GM10847 (cell line): ENCODE measurements around the gene ZNF142.

Experiments
- POLR2A ChIP-seq: IDR thresholded peaks from 2 replicates; pipeline ENCODE4 v1.6.1; 2011; ENCODE audit not compliant: insufficient read length; ENCODE audit errors: extremely low read depth

ZNF142 gene

GRCh38 chr2:218659258-218659987 lies at the start of gene ZNF142, which contains the start of gene BCS1L:
ZNF142 (minus strand) TSS chr2:218659623; CDS start chr2:218656429, 3,194 bp downstream.
BCS1L (plus strand) TSS chr2:218659683; CDS start chr2:218660988, 1,305 bp downstream.
- peak; percentile 58 for TF ChIP-seq POLR2A

- no peak for TF ChIP-seq POLR2A
Observed at GRCh38 chr2:218708086-218708485, 48.7 kb upstream of the ZNF142 start.

GRCh38 chr2:218703341-218703740 lies 43.9 kb upstream of the ZNF142 start:
- TF ChIP-seq POLR2A: no peak

GRCh38 chr2:218701806-218702205 lies 42.4 kb upstream of the ZNF142 start:
- no peak for TF ChIP-seq POLR2A

GRCh38 chr2:218698885-218699284 lies 39.5 kb upstream of the ZNF142 start:
- TF ChIP-seq POLR2A: no peak

- TF ChIP-seq POLR2A: no peak
Observed at GRCh38 chr2:218694405-218695145, 35.2 kb upstream of the ZNF142 start.

- no peak for TF ChIP-seq POLR2A
Observed at GRCh38 chr2:218691234-218691633, 31.8 kb upstream of the ZNF142 start.

GRCh38 chr2:218680061-218680460 lies 20.6 kb upstream of the ZNF142 start:
- TF ChIP-seq POLR2A: no peak

DNA sequence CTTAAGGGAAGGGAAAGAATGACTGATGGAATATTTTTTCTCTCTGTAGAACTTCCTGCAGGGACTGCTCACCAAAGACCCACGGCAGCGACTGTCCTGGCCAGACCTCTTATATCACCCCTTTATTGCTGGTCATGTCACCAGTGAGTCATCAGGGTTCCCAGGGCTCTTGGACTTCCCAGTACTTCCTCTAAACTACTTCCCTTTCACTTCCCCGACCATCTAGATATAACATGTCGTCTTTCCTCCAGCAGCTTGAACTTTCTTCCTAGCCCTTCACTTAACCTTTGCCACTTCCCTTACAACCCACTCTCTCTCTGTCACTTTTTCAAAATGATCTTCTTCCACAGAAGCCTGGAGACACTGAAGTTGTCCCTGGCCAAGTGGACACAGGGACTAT lies 19.7 kb upstream of the ZNF142 start:
- no peak for TF ChIP-seq POLR2A

DNA sequence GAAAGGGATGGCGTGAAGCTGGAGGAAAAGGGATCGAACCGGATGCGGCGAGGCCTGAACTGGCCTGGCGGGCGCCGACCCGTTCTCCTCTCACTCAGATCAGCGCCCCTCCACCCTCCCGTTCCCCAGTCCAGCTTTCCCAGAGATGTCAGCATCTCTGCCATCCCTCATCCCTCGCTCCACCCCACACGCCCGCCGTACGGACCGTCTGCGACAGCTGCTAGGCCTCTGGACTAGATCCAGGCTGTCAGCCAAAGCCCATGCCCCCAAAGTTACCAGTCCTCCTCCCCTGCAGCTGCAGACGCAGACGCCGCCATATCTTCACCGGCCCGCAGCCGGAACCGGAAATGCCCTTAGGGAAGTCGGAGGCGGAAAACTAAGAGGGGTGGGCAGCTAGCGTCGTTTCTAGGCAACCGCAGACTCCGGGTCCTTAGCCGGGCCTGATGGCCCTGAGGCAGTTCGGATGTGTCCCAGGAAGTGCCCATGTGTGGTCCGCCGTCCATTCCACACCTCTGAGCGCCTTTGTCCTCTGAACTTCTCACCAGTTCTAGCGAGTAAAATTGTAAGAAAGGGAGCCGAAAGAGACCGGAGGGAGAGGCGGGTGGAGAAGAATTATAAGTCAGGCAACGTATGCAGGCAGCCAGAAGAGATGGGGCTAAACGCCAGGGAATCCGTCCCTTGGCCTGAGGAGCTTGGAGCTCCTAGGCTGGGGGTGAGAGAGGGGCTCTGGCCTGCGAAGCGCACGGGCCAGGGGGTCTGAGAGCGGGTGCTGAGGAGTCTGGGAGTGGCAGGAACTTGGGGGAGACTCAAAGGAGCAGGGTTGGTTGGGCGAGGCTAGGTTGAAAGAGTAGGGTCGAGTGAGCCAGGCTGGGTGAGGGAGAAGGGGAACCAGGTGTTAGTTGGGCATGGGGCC lies 12.5 kb upstream of the ZNF142 start, which contains the start of the genes RNF25 and STK36:
TSS of gene RNF25 (minus strand) at position 349 of the 913 bp plus-strand sequence. CDS start at position 317, 32 bp downstream.
TSS of gene STK36 (plus strand) at position 433 of the 913 bp plus-strand sequence. CDS start 744 bp downstream, outside the sequence.
- TF ChIP-seq POLR2A: peak; percentile 86

DNA sequence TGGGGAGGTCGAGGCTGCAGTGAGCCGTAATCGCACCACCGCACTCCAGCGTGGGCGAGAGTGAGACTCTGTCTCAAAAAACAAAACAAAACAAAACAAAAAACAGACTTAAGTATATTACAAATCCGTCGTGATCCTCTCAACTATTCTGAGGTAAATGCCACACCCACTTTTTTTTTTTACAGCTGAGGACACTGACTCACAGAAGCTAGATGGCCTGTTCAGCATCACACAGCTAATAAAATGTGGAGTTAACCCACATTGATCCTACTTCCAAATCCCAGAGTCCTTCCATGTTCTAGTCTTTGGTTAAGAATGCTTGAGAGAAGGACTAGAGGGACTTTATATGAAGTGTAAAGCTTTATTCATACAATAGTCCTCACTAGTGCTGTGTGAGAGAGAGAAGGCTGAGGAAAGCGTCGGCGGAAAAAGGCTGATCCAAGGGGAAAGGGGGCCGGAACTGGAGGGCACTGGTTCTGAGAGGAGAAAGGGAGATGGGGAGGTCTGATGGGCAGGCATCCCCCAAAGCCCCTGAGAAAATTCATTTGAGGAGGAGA lies 11.8 kb upstream of the ZNF142 start:
- TF ChIP-seq POLR2A: no peak

GRCh38 chr2:218664653-218665052 lies 5.2 kb upstream of the ZNF142 start:
- no peak for TF ChIP-seq POLR2A

- no peak for TF ChIP-seq POLR2A
Observed at GRCh38 chr2:218663901-218664300, 4.5 kb upstream of the ZNF142 start.

- no peak for TF ChIP-seq POLR2A
Observed at GRCh38 chr2:218662827-218663226, 3.4 kb upstream of the ZNF142 start.

GRCh38 chr2:218662377-218662776 lies 3.0 kb upstream of the ZNF142 start:
- TF ChIP-seq POLR2A: no peak
